Osteocyte (in vitro differentiated cells): ENCODE measurements around the gene KCTD16. TPM values are rescaled to one million over a fixed set of nuclear protein-coding genes. Genes with fewer than 3 reads are reported as not detected.

Experiments used
- DNase-seq: peaks from one replicate; pipeline ENCODE4 v3.0.0; 2021; ENCODE audit warnings: mixed read lengths; ENCODE audit not compliant: unreplicated experiment; ENCODE audit errors: extremely low spot score
- H3K27ac Mint-ChIP-seq: one replicate; pipeline ENCODE4 v1.8.0; 2021; ENCODE audit warnings: mild to moderate bottlenecking, mixed read lengths; ENCODE audit not compliant: unreplicated experiment
- H3K27me3 Mint-ChIP-seq: one replicate; pipeline ENCODE4 v1.8.0; 2021; ENCODE audit warnings: mixed read lengths; ENCODE audit not compliant: unreplicated experiment
- H3K36me3 Mint-ChIP-seq: one replicate; pipeline ENCODE4 v1.8.0; 2021; ENCODE audit warnings: mixed read lengths; ENCODE audit not compliant: unreplicated experiment
- H3K4me1 Mint-ChIP-seq: one replicate; pipeline ENCODE4 v1.8.0; 2021; ENCODE audit warnings: mixed read lengths; ENCODE audit not compliant: unreplicated experiment
- H3K4me3 Mint-ChIP-seq: one replicate; pipeline ENCODE4 v1.8.0; 2021; ENCODE audit warnings: mild to moderate bottlenecking, moderate library complexity, mixed read lengths; ENCODE audit not compliant: unreplicated experiment
- H3K9me3 Mint-ChIP-seq: one replicate; pipeline ENCODE4 v1.8.0; 2021; ENCODE audit warnings: mixed read lengths; ENCODE audit not compliant: unreplicated experiment
- total RNA-seq: library from RNA; stranded (reverse); gene quantifications from 2 replicates; pipeline ENCODE4 v1.2.1, GENCODE V29; 2021
- TF ChIP-seq, protein P1 (sequence below): fragments of 200-600 bp; sonication (generic); IDR thresholded peaks from 2 replicates; pipeline ENCODE4 v1.5.0; 2021; ENCODE audit warnings: antibody characterized with exemption, mild to moderate bottlenecking, moderate library complexity

KCTD16 gene
- total RNA-seq, 1 donor from 2014 or later: 0.51 TPM

DNA sequence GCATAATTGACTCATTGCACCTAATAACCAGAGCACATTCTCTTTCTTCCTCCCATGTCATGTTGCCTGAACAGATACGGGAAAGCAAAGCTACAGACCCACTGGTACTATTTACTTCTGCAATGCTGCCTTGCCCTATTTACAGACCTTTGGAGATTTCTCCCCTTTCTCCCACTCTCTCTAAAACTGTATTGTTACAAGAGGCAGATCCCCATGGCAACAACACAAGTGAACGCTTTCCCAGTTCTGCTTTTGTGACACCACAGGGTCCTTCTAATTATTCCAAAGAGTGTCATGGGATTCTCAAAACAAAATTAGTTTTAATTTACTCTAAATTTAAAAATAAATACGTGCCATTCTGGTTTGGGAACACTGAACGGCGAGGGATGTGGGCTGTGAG is 104.7 kb downstream of the KCTD16 start:
- H3K4me3 Mint-ChIP-seq: no peak overlapping the region
- H3K27ac Mint-ChIP-seq: no peak overlapping the region
- H3K27me3 Mint-ChIP-seq: peaks cover 1% of the 10 kb centered on the region
- peaks cover 4% of the 10 kb centered on the region for H3K9me3 Mint-ChIP-seq
- DNase-seq: no peak
- H3K36me3 Mint-ChIP-seq: no peaks in the 10 kb centered on the region
- no peaks in the 10 kb centered on the region for H3K4me1 Mint-ChIP-seq
- TF ChIP-seq, protein P1, sequence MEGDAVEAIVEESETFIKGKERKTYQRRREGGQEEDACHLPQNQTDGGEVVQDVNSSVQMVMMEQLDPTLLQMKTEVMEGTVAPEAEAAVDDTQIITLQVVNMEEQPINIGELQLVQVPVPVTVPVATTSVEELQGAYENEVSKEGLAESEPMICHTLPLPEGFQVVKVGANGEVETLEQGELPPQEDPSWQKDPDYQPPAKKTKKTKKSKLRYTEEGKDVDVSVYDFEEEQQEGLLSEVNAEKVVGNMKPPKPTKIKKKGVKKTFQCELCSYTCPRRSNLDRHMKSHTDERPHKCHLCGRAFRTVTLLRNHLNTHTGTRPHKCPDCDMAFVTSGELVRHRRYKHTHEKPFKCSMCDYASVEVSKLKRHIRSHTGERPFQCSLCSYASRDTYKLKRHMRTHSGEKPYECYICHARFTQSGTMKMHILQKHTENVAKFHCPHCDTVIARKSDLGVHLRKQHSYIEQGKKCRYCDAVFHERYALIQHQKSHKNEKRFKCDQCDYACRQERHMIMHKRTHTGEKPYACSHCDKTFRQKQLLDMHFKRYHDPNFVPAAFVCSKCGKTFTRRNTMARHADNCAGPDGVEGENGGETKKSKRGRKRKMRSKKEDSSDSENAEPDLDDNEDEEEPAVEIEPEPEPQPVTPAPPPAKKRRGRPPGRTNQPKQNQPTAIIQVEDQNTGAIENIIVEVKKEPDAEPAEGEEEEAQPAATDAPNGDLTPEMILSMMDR: no peak

DNA sequence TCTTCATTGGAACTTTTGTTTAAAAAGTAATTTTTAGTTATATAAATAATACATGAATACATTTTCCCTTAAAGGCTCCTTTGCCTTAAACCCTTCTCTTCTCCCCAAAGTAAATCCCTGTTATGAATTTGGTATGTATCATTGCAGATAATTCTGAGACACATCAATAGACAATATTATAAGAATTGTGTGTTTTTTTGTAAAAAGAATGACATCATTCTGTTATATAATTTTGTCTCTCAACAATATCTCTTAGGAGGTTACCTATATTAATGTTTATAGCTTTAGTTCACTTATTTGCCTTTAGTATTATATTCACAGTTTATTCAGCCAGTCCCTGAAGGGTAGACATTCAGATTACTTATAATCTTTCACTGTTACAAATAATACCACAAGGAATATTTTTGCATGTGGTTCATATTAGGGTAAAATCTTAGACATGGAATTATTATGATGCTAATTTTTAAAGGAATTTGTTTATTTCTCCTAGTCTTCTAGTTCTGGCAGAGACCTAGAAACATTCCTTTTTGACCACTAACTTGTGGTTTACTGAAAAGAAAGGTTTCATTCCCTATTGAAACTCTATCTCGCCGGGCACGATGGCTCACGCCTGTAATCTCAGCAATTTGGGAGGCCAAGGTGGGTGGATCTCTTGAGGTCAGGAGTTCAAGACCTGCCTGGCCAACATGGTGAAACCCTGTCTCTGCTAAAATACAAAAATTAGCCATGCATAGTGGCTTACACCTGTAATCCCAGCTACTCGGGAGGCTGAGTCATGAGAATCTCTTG is 105.6 kb downstream of the KCTD16 start:
- no peaks in the 10 kb centered on the region for H3K36me3 Mint-ChIP-seq
- DNase-seq: no peak
- H3K27me3 Mint-ChIP-seq: no peaks in the 10 kb centered on the region
- no peaks in the 10 kb centered on the region for H3K4me1 Mint-ChIP-seq
- TF ChIP-seq, protein P1: no peak
- H3K4me3 Mint-ChIP-seq: no peak overlapping the region
- H3K9me3 Mint-ChIP-seq: peaks cover 4% of the 10 kb centered on the region
- no peak overlapping the region for H3K27ac Mint-ChIP-seq

DNA sequence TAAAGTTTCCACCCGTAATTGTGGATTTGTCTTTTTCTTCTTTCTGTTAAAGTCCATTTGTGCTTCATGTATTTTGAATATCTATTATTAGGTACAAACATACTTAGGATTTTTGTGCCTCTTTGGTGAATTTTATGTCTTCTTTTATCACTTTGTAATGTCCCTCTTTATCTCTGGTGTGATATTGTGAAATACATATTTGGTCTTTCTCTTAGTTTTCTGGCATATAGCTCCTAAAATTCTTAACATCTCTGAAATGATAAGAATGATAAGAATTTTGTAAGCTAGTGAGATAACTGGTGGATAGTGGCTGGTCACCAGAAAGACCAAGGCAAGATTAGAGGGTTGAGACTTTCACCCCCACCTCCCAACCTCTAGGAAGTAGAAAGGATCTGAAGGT is 111.1 kb downstream of the KCTD16 start:
- no peaks in the 10 kb centered on the region for H3K27me3 Mint-ChIP-seq
- H3K4me1 Mint-ChIP-seq: no peaks in the 10 kb centered on the region
- no peak for DNase-seq
- no peak overlapping the region for H3K4me3 Mint-ChIP-seq
- H3K27ac Mint-ChIP-seq: no peak overlapping the region
- H3K36me3 Mint-ChIP-seq: no peaks in the 10 kb centered on the region
- no peaks in the 10 kb centered on the region for H3K9me3 Mint-ChIP-seq
- TF ChIP-seq, protein P1: no peak

DNA sequence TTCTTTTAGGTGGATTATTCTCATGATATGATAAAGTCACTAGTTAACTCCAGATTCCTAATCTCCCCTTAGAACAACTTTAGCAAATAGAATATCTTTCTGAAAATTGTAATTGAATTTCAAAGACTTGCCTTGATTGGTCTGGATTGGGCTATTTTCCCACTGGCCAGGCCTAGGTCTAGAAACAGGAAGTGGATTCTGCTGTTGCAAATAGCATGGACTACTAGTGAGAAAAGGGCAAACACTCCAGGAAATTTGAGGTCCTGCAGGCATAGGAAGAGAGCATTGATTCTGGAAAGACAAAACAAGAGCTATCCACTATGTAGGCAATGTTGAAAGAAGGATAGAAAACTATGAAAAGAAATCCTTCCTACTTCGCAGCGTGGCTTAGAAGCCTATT is 113.4 kb downstream of the KCTD16 start:
- DNase-seq: no peak
- H3K27ac Mint-ChIP-seq: no peak overlapping the region
- no peaks in the 10 kb centered on the region for H3K4me1 Mint-ChIP-seq
- no peaks in the 10 kb centered on the region for H3K9me3 Mint-ChIP-seq
- H3K27me3 Mint-ChIP-seq: no peaks in the 10 kb centered on the region
- TF ChIP-seq, protein P1: no peak
- H3K4me3 Mint-ChIP-seq: no peak overlapping the region
- H3K36me3 Mint-ChIP-seq: no peaks in the 10 kb centered on the region

DNA sequence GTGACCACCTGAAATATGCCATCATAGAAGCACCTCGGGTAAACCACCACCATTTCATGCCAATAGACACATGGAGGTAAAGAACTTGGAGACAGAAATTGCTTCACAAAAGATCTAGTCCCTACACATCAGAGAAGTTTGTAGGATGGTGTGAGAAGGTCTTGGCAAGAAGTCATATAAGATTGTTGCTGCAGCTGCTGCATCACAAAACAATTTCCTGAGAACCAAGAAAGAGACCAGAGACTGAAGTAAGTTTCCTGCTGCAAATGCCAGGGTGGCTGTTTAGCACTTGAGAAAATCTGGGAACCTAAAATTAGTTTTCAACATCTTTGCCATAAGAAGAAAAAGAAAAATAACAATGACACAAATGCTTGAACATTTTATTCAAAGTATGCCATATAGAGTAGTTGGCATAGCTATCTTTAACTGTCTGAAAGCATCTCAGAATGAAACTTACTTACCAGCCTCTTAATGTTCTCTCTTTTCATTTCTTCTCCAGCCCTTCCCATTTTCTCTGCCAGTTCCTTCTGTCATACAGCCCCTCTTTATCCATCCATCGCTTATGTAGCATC is 114.3 kb downstream of the KCTD16 start:
- H3K27me3 Mint-ChIP-seq: no peaks in the 10 kb centered on the region
- no peak overlapping the region for H3K4me3 Mint-ChIP-seq
- no peak for DNase-seq
- H3K4me1 Mint-ChIP-seq: no peaks in the 10 kb centered on the region
- TF ChIP-seq, protein P1: no peak
- no peaks in the 10 kb centered on the region for H3K36me3 Mint-ChIP-seq
- no peaks in the 10 kb centered on the region for H3K9me3 Mint-ChIP-seq
- H3K27ac Mint-ChIP-seq: no peak overlapping the region
